Mucosa of rectum (tissue), 2 donors: ENCODE data around the gene OPA3.
"Not testable (repeated sequence)": the region's sequence is repeated elsewhere in the genome, so short reads cannot be mapped to it uniquely, and the experiment has no call there.

Source experiments
- H3K27ac ChIP-seq, 2 donors: one replicate each; pipeline ENCODE4 v1.7.0; 2013; ENCODE audit warnings: inconsistent platforms in 2 of 2, low read depth in 2 of 2, low read length in 2 of 2
- H3K27me3 ChIP-seq, 2 donors: one replicate each; pipeline ENCODE4 v1.7.0; 2013; ENCODE audit warnings: low read length in 2 of 2; ENCODE audit not compliant: control insufficient read depth in 2 of 2, insufficient read depth in 2 of 2
- H3K36me3 ChIP-seq, 2 donors: one replicate each; pipeline ENCODE4 v1.7.0; 2013; ENCODE audit warnings: low read length in 2 of 2; ENCODE audit not compliant: control insufficient read depth in 2 of 2, insufficient read depth in 2 of 2
- H3K4me1 ChIP-seq, 2 donors: one replicate each; pipeline ENCODE4 v1.7.0; 2013; ENCODE audit warnings: low read length in 2 of 2, mild to moderate bottlenecking in 1 of 2; ENCODE audit not compliant: control insufficient read depth in 2 of 2, insufficient read depth in 2 of 2
- H3K4me3 ChIP-seq, 2 donors: one replicate each; pipeline ENCODE4 v1.7.0; 2013; ENCODE audit warnings: low read length in 2 of 2
- H3K9ac ChIP-seq, 2 donors: one replicate each; pipeline ENCODE4 v1.7.0; 2013; ENCODE audit warnings: low read length in 2 of 2, low read depth in 1 of 2, mild to moderate bottlenecking in 1 of 2
- H3K9me3 ChIP-seq, 2 donors: one replicate each; pipeline ENCODE4 v1.7.0; 2013; ENCODE audit warnings: low read length in 2 of 2; ENCODE audit not compliant: control insufficient read depth in 2 of 2
- donor health status: healthy.
- donor health status: Normal muscosa, but diverticular disease.

The OPA3 gene

DNA sequence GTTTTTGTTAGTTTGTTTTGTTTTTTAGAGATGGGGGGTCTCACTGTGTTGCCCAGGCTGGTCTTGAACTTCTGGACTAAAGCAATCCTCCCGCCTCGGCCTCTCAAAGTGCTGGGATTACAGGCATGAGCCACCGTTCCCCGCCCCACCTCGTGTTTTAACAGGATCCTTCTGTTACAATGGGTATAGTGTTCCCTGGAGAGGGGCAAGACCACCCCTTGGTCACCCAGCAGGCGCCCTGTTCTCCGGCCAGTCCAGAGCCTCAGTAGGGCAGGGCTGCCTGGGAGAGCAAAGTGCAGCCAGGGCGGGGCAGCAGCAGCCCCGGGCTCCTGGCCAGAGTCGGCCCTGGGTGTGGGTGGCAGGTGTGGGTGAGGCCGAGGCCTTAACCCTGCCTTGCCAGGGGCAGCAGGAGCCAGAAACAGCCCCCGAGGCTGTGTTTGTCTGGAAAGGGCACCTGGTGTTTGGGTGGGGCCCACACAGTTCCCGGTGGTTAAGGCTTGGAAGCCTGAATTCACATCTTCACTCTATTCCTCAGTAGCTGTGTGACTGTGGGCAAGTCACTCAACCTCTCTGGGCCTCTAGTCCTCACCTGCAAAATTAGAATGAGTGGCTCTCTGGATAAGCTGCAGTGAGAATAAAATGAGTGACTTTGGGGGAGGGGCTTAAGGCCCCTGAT is 70.1 kb downstream of the OPA3 start:
- Histone ChIP-seq H3K27me3 (no peaks in the 10 kb centered on the region), H3K4me1 (peaks cover 70% of the 10 kb centered on the region in 2 donors), H3K9me3 (no peaks in the 10 kb centered on the region), H3K27ac (peak overlapping the region; percentile 91 to 96), H3K4me3 (peak overlapping the region; percentile 40 to 54), H3K36me3 (peaks cover 13% of the 10 kb centered on the region in 2 donors), H3K9ac (peak overlapping the region; percentile 77)

- peaks cover 6% of the 10 kb centered on the region in 2 donors for H3K36me3 ChIP-seq
- peak overlapping the region in 1 of 2 donors; percentile 22 for H3K4me3 ChIP-seq
- no peaks in the 10 kb centered on the region for H3K9me3 ChIP-seq
- H3K27me3 ChIP-seq = no peaks in the 10 kb centered on the region
- peak overlapping the region in 1 of 2 donors; percentile 9 for H3K9ac ChIP-seq
- peaks cover 63 to 65% of the 10 kb centered on the region in 2 donors for H3K4me1 ChIP-seq
- peak overlapping the region; percentile 91 to 96 for H3K27ac ChIP-seq
Measured at GRCh38 chr19:45512881-45513483, 71.6 kb downstream of the OPA3 start.

DNA sequence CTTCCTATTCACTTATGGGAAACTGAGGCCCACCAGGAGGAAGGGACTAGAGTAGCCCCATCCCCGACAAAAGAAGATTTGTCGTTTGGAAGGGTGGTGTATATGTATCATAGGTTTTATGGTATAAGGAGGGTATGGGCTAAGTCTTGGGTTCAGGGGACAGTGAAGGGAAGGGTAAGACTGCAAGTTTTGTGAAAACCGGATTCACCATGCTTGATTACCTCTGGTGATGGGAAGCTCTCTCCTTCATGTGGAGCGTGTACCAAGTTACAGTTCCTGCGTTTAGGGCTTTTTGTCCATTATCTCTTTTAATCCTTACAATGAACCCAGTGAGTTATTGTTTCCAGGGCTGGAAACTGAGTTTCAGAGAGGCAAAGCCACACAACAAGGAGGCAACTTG is 73.5 kb downstream of the OPA3 start:
- Histone ChIP-seq H3K36me3 (no peaks in the 10 kb centered on the region), H3K9me3 (no peaks in the 10 kb centered on the region), H3K4me3 (peak overlapping the region in 1 of 2 donors; percentile 19), H3K4me1 (peaks cover 56 to 59% of the 10 kb centered on the region in 2 donors), H3K9ac (no peak overlapping the region), H3K27ac (peak overlapping the region; percentile 25 to 71), H3K27me3 (no peaks in the 10 kb centered on the region)

DNA sequence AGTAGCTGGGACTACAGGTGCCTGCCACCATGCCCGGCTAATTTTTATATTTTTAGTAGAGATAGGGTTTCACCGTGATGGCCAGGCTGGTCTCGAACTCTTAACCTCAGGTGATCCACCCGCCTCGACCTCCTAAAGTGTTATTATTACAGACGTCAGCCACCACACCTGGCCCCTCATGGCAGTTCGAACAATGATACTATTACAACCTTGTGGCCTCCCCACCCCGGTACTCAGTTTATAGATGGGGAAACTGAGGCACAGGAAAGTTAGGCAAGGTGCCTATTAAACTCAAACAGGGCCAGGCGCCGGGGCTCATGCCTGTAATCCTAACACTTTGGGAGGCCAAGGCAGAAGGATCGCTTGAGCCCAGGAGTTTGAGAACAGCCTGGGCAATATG is 74.2 kb downstream of the OPA3 start:
- Histone ChIP-seq H3K4me3 (peak overlapping the region in 1 of 2 donors; percentile 2), H3K9ac (peak overlapping the region; percentile 6 to 99), H3K27ac (peak overlapping the region; percentile 98 to 99), H3K4me1 (peaks cover 52 to 53% of the 10 kb centered on the region in 2 donors)
- H3K36me3 ChIP-seq, H3K9me3 ChIP-seq, H3K27me3 ChIP-seq: not testable (repeated sequence)

GRCh38 chr19:45509692-45510015 is 74.9 kb downstream of the OPA3 start:
- peak overlapping the region; percentile 79 to 99 for H3K9ac ChIP-seq
- no peaks in the 10 kb centered on the region for H3K9me3 ChIP-seq
- H3K36me3 ChIP-seq = no peaks in the 10 kb centered on the region
- peak overlapping the region; percentile 98 to 99 for H3K27ac ChIP-seq
- peak overlapping the region; percentile 94 to 98 for H3K4me3 ChIP-seq
- peaks cover 46% of the 10 kb centered on the region in 2 donors for H3K4me1 ChIP-seq
- no peaks in the 10 kb centered on the region for H3K27me3 ChIP-seq

DNA sequence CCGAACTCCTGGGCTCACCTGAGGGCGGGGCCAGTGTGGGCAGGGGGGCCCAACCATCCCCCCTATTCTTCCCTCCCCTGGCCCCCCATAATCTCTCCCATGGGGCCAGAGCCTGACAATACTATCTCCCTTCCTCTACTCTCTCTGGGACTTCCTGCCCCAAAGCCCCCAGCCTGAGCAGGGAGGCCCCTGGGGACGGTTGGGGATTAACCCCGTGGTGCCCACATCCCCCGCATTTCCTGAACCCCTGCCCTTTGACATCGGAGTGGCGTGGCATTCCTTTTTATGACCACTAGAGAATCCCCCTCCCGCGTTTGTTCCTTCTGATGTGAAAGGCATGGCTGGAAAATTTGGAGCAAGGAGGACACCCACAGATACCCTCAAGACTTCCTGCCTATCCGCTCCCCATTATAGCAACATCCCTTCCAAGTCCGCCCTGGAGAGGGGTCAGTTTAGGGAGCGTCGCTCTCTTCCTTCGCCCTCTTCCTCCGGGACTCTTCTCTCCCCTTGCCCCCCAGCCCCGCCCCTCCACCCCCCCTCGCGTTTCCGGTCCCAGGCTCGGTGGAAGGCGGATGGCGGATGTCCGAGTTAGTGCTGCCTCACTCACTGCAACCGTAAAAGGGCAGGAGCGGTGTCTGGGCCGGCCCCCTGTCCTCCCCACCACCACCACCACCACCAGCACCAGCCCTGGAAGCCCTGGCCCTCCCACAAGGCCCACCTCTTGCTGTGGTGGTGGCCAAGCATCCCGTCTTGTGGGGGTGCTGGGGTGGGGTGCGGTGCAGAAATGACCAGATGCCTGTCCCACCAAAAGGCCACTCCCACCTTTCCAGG is 75.5 kb downstream of the OPA3 start:
- peaks cover 40% of the 10 kb centered on the region in 2 donors for H3K4me1 ChIP-seq

DNA sequence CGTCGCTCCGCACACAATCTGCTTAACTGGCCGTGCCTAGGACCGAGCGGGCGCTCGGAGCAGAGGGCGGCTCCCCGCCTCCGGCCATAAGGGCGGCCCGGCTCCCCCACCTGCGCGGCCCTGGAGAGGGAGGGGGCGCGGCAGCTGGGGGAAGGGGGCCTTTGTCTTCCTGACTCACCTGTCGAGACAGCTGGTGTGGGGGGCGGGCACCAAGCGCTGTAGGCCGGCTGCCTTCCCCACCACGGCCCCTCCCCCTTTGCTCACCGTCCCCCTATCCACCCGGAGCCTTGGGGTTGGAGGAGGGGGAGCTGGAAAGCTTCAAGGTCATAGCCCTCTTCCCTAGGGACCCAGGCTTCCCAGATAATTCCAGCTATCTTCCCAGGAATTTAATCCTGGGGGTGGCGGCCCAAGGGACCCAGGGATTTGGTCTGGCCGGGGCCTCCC is 76.2 kb downstream of the OPA3 start:
- peaks cover 35% of the 10 kb centered on the region in 2 donors for H3K4me1 ChIP-seq
- no peaks in the 10 kb centered on the region for H3K27me3 ChIP-seq

More for the DNA sequence above, 75.5 kb downstream of the OPA3 start:
- Histone ChIP-seq H3K4me3 (peak overlapping the region; percentile 94 to 98), H3K27me3 (no peaks in the 10 kb centered on the region), H3K27ac (peak overlapping the region; percentile 98 to 99), H3K36me3 (no peaks in the 10 kb centered on the region), H3K9ac (peak overlapping the region; percentile 99), H3K9me3 (no peaks in the 10 kb centered on the region)

DNA sequence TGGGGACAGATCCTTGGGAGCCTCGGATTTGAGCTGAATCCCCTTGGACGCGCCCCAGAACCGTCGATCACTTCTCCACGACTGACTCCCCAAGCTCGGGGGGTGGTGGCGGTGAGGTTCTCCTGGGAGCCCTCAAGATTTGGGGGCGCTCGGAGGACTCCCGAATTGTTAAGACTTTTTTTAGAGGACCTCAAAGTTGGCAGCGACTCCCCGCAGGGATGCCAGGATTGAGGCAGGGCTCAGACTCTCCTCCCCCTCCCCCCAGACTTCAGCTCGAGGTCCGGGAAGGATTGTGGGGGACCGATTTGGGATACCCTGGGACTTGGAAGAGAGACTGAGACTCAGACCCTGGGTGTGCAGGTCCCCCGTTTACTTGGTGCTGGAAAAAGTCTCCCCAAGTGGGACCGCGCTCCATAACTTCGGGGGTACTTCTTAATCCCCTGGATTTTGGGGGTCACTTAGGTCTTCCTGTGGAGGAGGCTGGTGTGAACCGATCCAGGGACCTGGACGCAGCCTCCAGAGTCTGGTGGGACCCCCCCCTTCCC is 76.7 kb downstream of the OPA3 start:
- Histone ChIP-seq H3K27me3 (no peaks in the 10 kb centered on the region), H3K9ac (peak overlapping the region; percentile 99), H3K4me1 (peaks cover 32% of the 10 kb centered on the region in 2 donors)

More for the DNA sequence above, 76.2 kb downstream of the OPA3 start:
- no peaks in the 10 kb centered on the region for H3K36me3 ChIP-seq
- peak overlapping the region; percentile 94 to 98 for H3K4me3 ChIP-seq
- peak overlapping the region; percentile 98 to 99 for H3K27ac ChIP-seq
- no peaks in the 10 kb centered on the region for H3K9me3 ChIP-seq
- H3K9ac ChIP-seq = peak overlapping the region; percentile 99

GRCh38 chr19:45506989-45507871 is 77.4 kb downstream of the OPA3 start, which contains the start of gene VASP:
VASP (plus strand) TSS chr19:45507479; CDS start chr19:45507772, 293 bp downstream.
- H3K4me3 ChIP-seq = peak within 1 kb of the TSS; percentile 94 to 98
- no peaks in the 10 kb centered on the region for H3K27me3 ChIP-seq
- peak within 1 kb of the TSS; percentile 98 to 99 for H3K27ac ChIP-seq
- peaks cover 29 to 30% of the 10 kb centered on the region in 2 donors for H3K4me1 ChIP-seq
- H3K9ac ChIP-seq = peak within 1 kb of the TSS; percentile 99
- no peaks in the 10 kb centered on the region for H3K36me3 ChIP-seq
- H3K9me3 ChIP-seq = no peaks in the 10 kb centered on the region

More for the DNA sequence above, 76.7 kb downstream of the OPA3 start:
- H3K27ac ChIP-seq = peak overlapping the region; percentile 98 to 99
- H3K36me3 ChIP-seq = no peaks in the 10 kb centered on the region
- peak overlapping the region; percentile 94 to 98 for H3K4me3 ChIP-seq
- H3K9me3 ChIP-seq = no peaks in the 10 kb centered on the region
